GM12874 (cell line): Measurements from ENCODE around the gene FSCB.

Experiments used
- CTCF ChIP-seq: IDR thresholded peaks from 2 replicates; pipeline ENCODE4 v1.5.1; 2011; ENCODE audit warnings: low read depth, mild to moderate bottlenecking, control low read depth, low read length, moderate library complexity; ENCODE audit not compliant: insufficient read depth

The FSCB gene

GRCh38 chr14:44505588-44505987 is 1.5 kb downstream of the FSCB start:
- TF ChIP-seq CTCF = no peak

- TF ChIP-seq CTCF = no peak
Observed at GRCh38 chr14:44497148-44497547, 9.9 kb downstream of the FSCB start.

GRCh38 chr14:44494137-44494536 is 12.9 kb downstream of the FSCB start:
- TF ChIP-seq CTCF = no peak

GRCh38 chr14:44490966-44491365 is 16.1 kb downstream of the FSCB start:
- TF ChIP-seq CTCF = no peak

GRCh38 chr14:44477953-44478352 is 29.1 kb downstream of the FSCB start:
- TF ChIP-seq CTCF = no peak

- no peak for TF ChIP-seq CTCF
Observed at GRCh38 chr14:44468771-44469170, 38.3 kb downstream of the FSCB start.

GRCh38 chr14:44463356-44464004 is 43.6 kb downstream of the FSCB start:
- no peak for TF ChIP-seq CTCF
